ENCODE data around the gene HLA-B.
"Not testable (repeated sequence)": the region's sequence is repeated elsewhere in the genome, so short reads cannot be mapped to it uniquely, and the experiment has no call there.

HLA-B gene
- 3,797 to 6,679 (median 4,392) reads per million in 4 experiments for total RNA-seq

- peak; percentile 90 for DNase-seq
Measured at GRCh38 chr6:31356946-31357466, at the start of gene HLA-B. TSS of gene HLA-B (minus strand) at chr6:31357179. CDS start at chr6:31357158, 21 bp downstream.

- no peak for DNase-seq
Measured at GRCh38 chr6:31405996-31406395, 49.0 kb upstream of the HLA-B start.

GRCh38 chr6:31404061-31404364 lies 47.0 kb upstream of the HLA-B start:
- DNase-seq, result not testable (repeated sequence)

GRCh38 chr6:31403283-31404060 lies 46.5 kb upstream of the HLA-B start, which contains the start of gene MICA:
TSS of gene MICA (plus strand) at chr6:31403595. CDS start at chr6:31403633, 38 bp downstream.
- peak; percentile 67 for DNase-seq

- DNase-seq, result no peak
Measured at GRCh38 chr6:31402324-31403282, 45.6 kb upstream of the HLA-B start.

GRCh38 chr6:31401403-31401802 lies 44.4 kb upstream of the HLA-B start:
- no peak for DNase-seq

- peak; percentile 63 for DNase-seq
Measured at GRCh38 chr6:31400467-31401289, 43.7 kb upstream of the HLA-B start.

- DNase-seq, result peak; percentile 56
Measured at GRCh38 chr6:31399589-31400466, 42.8 kb upstream of the HLA-B start.

- no peak for DNase-seq
Measured at GRCh38 chr6:31397901-31398525, 41.0 kb upstream of the HLA-B start.

- DNase-seq, result not testable (repeated sequence)
Measured at GRCh38 chr6:31397153-31397499, 40.1 kb upstream of the HLA-B start.

GRCh38 chr6:31396422-31397152 lies 39.6 kb upstream of the HLA-B start:
- peak; percentile 80 for DNase-seq

GRCh38 chr6:31395832-31396231 lies 38.9 kb upstream of the HLA-B start:
- no peak for DNase-seq

GRCh38 chr6:31394381-31394780 lies 37.4 kb upstream of the HLA-B start:
- no peak for DNase-seq

GRCh38 chr6:31393932-31394331 lies 37.0 kb upstream of the HLA-B start:
- no peak for DNase-seq

- not testable (repeated sequence) for DNase-seq
Measured at GRCh38 chr6:31389802-31390132, 32.8 kb upstream of the HLA-B start.

- DNase-seq, result not testable (repeated sequence)
Measured at GRCh38 chr6:31388916-31389801, 32.2 kb upstream of the HLA-B start.

- DNase-seq, result no peak
Measured at GRCh38 chr6:31386977-31387376, 30.0 kb upstream of the HLA-B start.

- DNase-seq, result no peak
Measured at GRCh38 chr6:31386099-31386498, 29.1 kb upstream of the HLA-B start.

- no peak for DNase-seq
Measured at GRCh38 chr6:31385041-31385440, 28.1 kb upstream of the HLA-B start.
